ENCODE data around the gene TM4SF20.

Gene TM4SF20

DNA sequence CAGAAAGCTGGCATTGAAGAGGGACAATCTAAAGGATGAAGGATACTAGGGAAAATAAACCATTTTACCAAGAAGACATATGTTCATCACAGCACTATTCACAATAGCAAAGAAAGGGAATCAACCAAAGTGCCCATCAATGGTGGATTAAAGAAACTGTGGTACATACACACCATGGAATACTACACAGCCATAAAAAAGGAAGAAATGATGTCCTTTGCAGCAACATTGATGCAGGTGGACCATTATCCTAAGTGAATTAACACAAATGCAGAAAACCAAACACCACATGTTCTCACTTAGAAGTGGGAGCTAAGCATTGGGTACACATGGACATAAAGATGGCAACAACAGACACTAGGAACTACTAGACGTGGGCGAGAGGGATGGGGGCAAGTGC lies 61.3 kb downstream of the TM4SF20 start:
- DNase-seq = no peak

DNA sequence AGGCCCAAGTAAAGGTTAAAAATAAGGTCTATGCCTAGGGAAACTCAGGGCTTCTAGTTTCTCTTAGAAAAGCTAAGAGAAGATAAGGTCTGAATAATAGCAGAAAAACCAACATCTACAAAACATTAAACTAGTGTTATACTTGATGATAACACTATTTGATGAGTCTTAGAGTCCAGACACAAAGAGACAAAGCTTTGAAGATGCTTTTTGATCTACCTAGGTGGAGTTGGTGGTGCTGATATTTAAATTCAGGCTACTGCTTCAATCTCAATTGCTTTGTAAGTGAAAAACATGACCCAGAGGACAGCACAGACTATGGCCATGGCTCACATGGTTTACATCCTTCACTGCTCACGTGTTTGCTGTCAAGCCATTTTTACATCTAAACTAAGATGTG lies 65.8 kb downstream of the TM4SF20 start:
- no peak for DNase-seq

DNA sequence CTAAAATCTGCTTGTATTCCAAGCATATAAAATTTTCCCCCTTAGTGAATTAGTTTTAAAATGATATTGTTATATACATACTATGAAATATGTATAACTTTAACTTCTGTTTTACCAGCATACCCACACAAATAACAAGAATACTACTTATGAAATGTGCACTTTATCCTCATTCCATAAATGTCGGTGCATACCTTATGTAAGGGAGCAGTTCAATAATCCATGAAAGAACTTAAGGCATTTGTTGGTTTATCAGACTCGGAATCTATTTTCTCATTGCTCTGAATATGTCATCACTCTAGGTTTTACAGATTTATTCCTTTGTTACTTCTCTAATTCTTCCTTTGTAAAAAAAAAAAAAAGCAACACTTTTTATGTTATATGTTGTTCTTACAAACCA lies 66.5 kb downstream of the TM4SF20 start:
- DNase-seq = no peak

Measured in activated effector memory CD4-positive, alpha-beta T cell treated with anti-CD3 and anti-CD28 coated beads, Interleukin-2, amount 50 U/mL, for 16 hours (primary cell).